Karpas-422 (cell line): Measurements from ENCODE around the gene CENPI. TPM values are rescaled to one million over a fixed set of nuclear protein-coding genes. Genes with fewer than 3 reads are reported as not detected.

Experiments used
- DNase-seq: peaks from one replicate; pipeline ENCODE4 v3.0.0-alpha.2; 2015
- H2AFZ ChIP-seq: fragments of 200-600 bp; sonication (generic); 2 replicates; pipeline ENCODE4 v1.6.1; 2014; ENCODE audit warnings: antibody characterized with exemption, low read length, mixed read lengths
- H3K27ac ChIP-seq: fragments of 200-600 bp; sonication (generic); 2 replicates; pipeline ENCODE4 v1.5.1; 2014; ENCODE audit warnings: mild to moderate bottlenecking, low read length, moderate library complexity
- H3K27me3 ChIP-seq: fragments of 200-600 bp; sonication (generic); 2 replicates; pipeline ENCODE4 v1.6.1; 2014; ENCODE audit warnings: low read length, mixed read lengths
- H3K36me3 ChIP-seq: fragments of 200-600 bp; sonication (generic); 2 replicates; pipeline ENCODE4 v1.6.1; 2014; ENCODE audit warnings: low read length, mixed read lengths; ENCODE audit not compliant: insufficient read depth
- H3K4me1 ChIP-seq: fragments of 200-600 bp; sonication (generic); 2 replicates; pipeline ENCODE4 v1.6.1; 2014; ENCODE audit warnings: mild to moderate bottlenecking, low read length, mixed read lengths
- H3K4me2 ChIP-seq: fragments of 200-600 bp; sonication (generic); 2 replicates; pipeline ENCODE4 v1.6.1; 2014; ENCODE audit warnings: low read length, low read depth, mild to moderate bottlenecking; ENCODE audit not compliant: poor library complexity, severe bottlenecking
- H3K4me3 ChIP-seq: fragments of 200-600 bp; sonication (generic); 2 replicates; pipeline ENCODE4 v1.5.1; 2014; ENCODE audit warnings: mild to moderate bottlenecking, antibody characterized with exemption, low read length, mixed read lengths
- H3K79me2 ChIP-seq: fragments of 200-600 bp; sonication (generic); 2 replicates; pipeline ENCODE4 v1.6.1; 2014; ENCODE audit warnings: mild to moderate bottlenecking, low read length, mixed read lengths
- H3K9ac ChIP-seq: fragments of 200-600 bp; sonication (generic); 2 replicates; pipeline ENCODE4 v1.6.0; 2014; ENCODE audit warnings: low read length
- H3K9me2 ChIP-seq: fragments of 200-600 bp; sonication (generic), shearing (Covaris generic); replicated peaks from 2 replicates; pipeline ENCODE4 v1.6.0; 2014; ENCODE audit warnings: mild to moderate bottlenecking, low read length, moderate library complexity; ENCODE audit not compliant: insufficient read depth
- H3K9me3 ChIP-seq: fragments of 300-700, 200-600 bp; sonication (generic); 2 replicates; pipeline ENCODE4 v1.6.1; 2014; ENCODE audit warnings: low read length, mixed read lengths
- H4K20me1 ChIP-seq: fragments of 200-600 bp; sonication (generic); 2 replicates; pipeline ENCODE4 v1.6.1; 2014; ENCODE audit warnings: mild to moderate bottlenecking, antibody characterized with exemption, low read length, low read depth; ENCODE audit not compliant: insufficient read depth
- total RNA-seq: library from RNA; depleted of rRNA; stranded (reverse); fragments of >200 nt; shearing (Covaris generic); gene quantifications from 2 replicates; pipeline ENCODE4 v1.2.3, GENCODE V29; 2014; ENCODE audit warnings: low replicate concordance

Gene CENPI
- total RNA-seq, 1 experiment from 2014 or later: 13.5 TPM

- H3K4me3 ChIP-seq: no peak within 1 kb of the TSS
- H3K9ac ChIP-seq: no peak within 1 kb of the TSS
- H3K36me3 ChIP-seq: no peaks in the 10 kb centered on the region
- H3K27ac ChIP-seq: no peak within 1 kb of the TSS
- H2AFZ ChIP-seq: no peak within 1 kb of the TSS
- H3K9me3 ChIP-seq: no peaks in the 10 kb centered on the region
- no peaks in the 10 kb centered on the region; the same call in 1 of the 2 replicates for H3K4me1 ChIP-seq
- H3K4me2 ChIP-seq: no peak within 1 kb of the TSS
- no peaks in the 10 kb centered on the region for H3K79me2 ChIP-seq
- no peaks in the 10 kb centered on the region for H3K27me3 ChIP-seq
- DNase-seq: no peak
- H4K20me1 ChIP-seq: no peaks in the 10 kb centered on the region
- no peaks in the 10 kb centered on the region for H3K9me2 ChIP-seq
These were observed 19.0 kb upstream of the CENPI start, which contains the start of gene TMEM35A for GRCh38 chrX:101078716-101079598. Gene TMEM35A, plus strand, starts transcription at chrX:101078879. Its CDS starts 124 bp downstream, at chrX:101079003.

GRCh38 chrX:101079736-101080270 lies 18.2 kb upstream of the CENPI start:
- Histone ChIP-seq H4K20me1 (no peaks in the 10 kb centered on the region), H3K4me3 (no peak overlapping the region), H3K4me2 (no peak overlapping the region), H2AFZ (no peak overlapping the region), H3K4me1 (no peaks in the 10 kb centered on the region; the same call in 1 of the 2 replicates), H3K9ac (no peak overlapping the region), H3K79me2 (no peaks in the 10 kb centered on the region), H3K27ac (no peak overlapping the region), H3K9me2 (no peaks in the 10 kb centered on the region), H3K27me3 (no peaks in the 10 kb centered on the region), H3K36me3 (no peaks in the 10 kb centered on the region), H3K9me3 (no peaks in the 10 kb centered on the region)
- no peak for DNase-seq

GRCh38 chrX:101080326-101081124 lies 17.5 kb upstream of the CENPI start:
- no peaks in the 10 kb centered on the region for H3K27me3 ChIP-seq
- no peaks in the 10 kb centered on the region for H3K9me3 ChIP-seq
- H3K4me1 ChIP-seq: no peaks in the 10 kb centered on the region; the same call in 1 of the 2 replicates
- DNase-seq: no peak
- no peak overlapping the region for H3K27ac ChIP-seq
- H3K4me3 ChIP-seq: no peak overlapping the region
- no peak overlapping the region for H3K9ac ChIP-seq
- no peak overlapping the region for H2AFZ ChIP-seq
- H3K36me3 ChIP-seq: no peaks in the 10 kb centered on the region
- no peaks in the 10 kb centered on the region for H3K79me2 ChIP-seq
- H3K9me2 ChIP-seq: no peaks in the 10 kb centered on the region
- H3K4me2 ChIP-seq: no peak overlapping the region
- no peaks in the 10 kb centered on the region for H4K20me1 ChIP-seq

GRCh38 chrX:101081231-101081630 lies 16.8 kb upstream of the CENPI start:
- H3K79me2 ChIP-seq: no peaks in the 10 kb centered on the region
- H3K4me1 ChIP-seq: no peaks in the 10 kb centered on the region; the same call in 1 of the 2 replicates
- H4K20me1 ChIP-seq: no peaks in the 10 kb centered on the region
- no peak overlapping the region for H3K9ac ChIP-seq
- H3K27me3 ChIP-seq: no peaks in the 10 kb centered on the region
- H3K27ac ChIP-seq: no peak overlapping the region
- H3K4me3 ChIP-seq: no peak overlapping the region
- DNase-seq: no peak
- H3K9me3 ChIP-seq: no peaks in the 10 kb centered on the region
- H3K36me3 ChIP-seq: no peaks in the 10 kb centered on the region
- H3K9me2 ChIP-seq: no peaks in the 10 kb centered on the region
- H2AFZ ChIP-seq: no peak overlapping the region
- no peak overlapping the region for H3K4me2 ChIP-seq

- H3K79me2 ChIP-seq: no peaks in the 10 kb centered on the region
- DNase-seq: no peak
- H3K4me2 ChIP-seq: no peak overlapping the region
- H3K4me1 ChIP-seq: peaks cover under 1% of the 10 kb centered on the region; the same call in 1 of the 2 replicates
- no peak overlapping the region for H3K9ac ChIP-seq
- no peak overlapping the region for H3K27ac ChIP-seq
- no peaks in the 10 kb centered on the region for H3K36me3 ChIP-seq
- H3K4me3 ChIP-seq: no peak overlapping the region
- H3K9me3 ChIP-seq: no peaks in the 10 kb centered on the region
- no peak overlapping the region for H2AFZ ChIP-seq
- H3K27me3 ChIP-seq: no peaks in the 10 kb centered on the region
- H4K20me1 ChIP-seq: no peaks in the 10 kb centered on the region
- no peaks in the 10 kb centered on the region for H3K9me2 ChIP-seq
These were observed 6.2 kb upstream of the CENPI start for GRCh38 chrX:101091817-101092216.

- no peak for DNase-seq
- Histone ChIP-seq H3K9me3 (no peaks in the 10 kb centered on the region), H3K36me3 (no peaks in the 10 kb centered on the region), H2AFZ (no peak overlapping the region), H3K4me1 (no peaks in the 10 kb centered on the region), H3K27ac (no peak overlapping the region), H3K27me3 (no peaks in the 10 kb centered on the region), H3K9ac (no peak overlapping the region), H3K4me2 (no peak overlapping the region), H4K20me1 (no peaks in the 10 kb centered on the region), H3K9me2 (no peaks in the 10 kb centered on the region), H3K79me2 (no peaks in the 10 kb centered on the region), H3K4me3 (no peak overlapping the region)
These were observed 10.3 kb downstream of the CENPI start for GRCh38 chrX:101108284-101108683.

GRCh38 chrX:101117701-101118100 lies 19.7 kb downstream of the CENPI start:
- H3K4me3 ChIP-seq: no peak overlapping the region
- H3K9ac ChIP-seq: no peak overlapping the region
- H3K9me3 ChIP-seq: no peaks in the 10 kb centered on the region
- H3K79me2 ChIP-seq: no peaks in the 10 kb centered on the region
- H4K20me1 ChIP-seq: no peaks in the 10 kb centered on the region
- H3K9me2 ChIP-seq: no peaks in the 10 kb centered on the region
- DNase-seq: no peak
- peaks cover 5% of the 10 kb centered on the region; the same call in 1 of the 2 replicates for H3K36me3 ChIP-seq
- no peak overlapping the region for H3K4me2 ChIP-seq
- H3K4me1 ChIP-seq: no peaks in the 10 kb centered on the region
- H2AFZ ChIP-seq: no peak overlapping the region
- no peaks in the 10 kb centered on the region for H3K27me3 ChIP-seq
- no peak overlapping the region for H3K27ac ChIP-seq

GRCh38 chrX:101136235-101136634 lies 38.2 kb downstream of the CENPI start:
- Histone ChIP-seq H3K9ac (no peak overlapping the region), H2AFZ (no peak overlapping the region), H3K79me2 (no peaks in the 10 kb centered on the region), H3K4me2 (no peak overlapping the region), H3K9me3 (no peaks in the 10 kb centered on the region), H4K20me1 (no peaks in the 10 kb centered on the region), H3K9me2 (no peaks in the 10 kb centered on the region; the same call in 1 of the 2 replicates), H3K27me3 (no peaks in the 10 kb centered on the region), H3K4me1 (no peaks in the 10 kb centered on the region), H3K4me3 (no peak overlapping the region), H3K27ac (no peak overlapping the region), H3K36me3 (peaks cover 17% of the 10 kb centered on the region; the same call in 1 of the 2 replicates)
- no peak for DNase-seq
